ENCODE measurements around the gene PAX9.

PAX9 gene

DNA sequence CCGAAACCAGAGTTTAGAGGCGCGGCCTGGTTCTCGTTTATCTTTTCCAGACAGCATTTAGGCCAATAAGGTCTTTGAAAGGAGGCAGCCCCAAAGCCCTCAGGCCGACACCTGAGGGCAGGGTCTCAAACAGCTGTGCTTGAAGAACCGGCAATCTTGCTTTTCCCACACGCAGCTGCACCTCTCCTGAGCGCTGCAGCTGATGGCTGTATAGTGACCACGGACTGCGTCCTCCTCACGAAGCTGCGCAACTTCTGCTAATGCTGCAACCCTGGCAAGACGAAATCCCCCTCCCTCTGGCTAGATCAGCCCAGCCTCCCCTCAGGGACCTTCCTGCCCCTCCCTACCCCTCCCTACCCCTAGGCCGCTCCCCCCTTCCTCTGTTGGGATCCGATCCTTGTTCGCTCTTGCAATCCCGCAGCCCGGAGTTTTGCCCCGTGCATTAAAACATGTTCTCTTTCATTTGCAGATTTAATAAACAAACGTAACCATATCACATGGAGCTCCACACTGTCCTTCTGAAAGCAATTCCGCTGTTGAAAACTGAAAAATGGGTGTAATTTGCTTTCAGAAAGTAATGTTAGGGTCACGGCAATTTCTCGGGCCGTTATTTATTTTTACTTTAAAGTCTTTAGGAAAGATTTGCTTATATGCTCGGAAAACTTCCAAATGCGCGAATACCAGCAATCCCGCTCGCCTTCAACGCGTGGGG is 4.8 kb upstream of the PAX9 start:
- DNase-seq: no peak

DNA sequence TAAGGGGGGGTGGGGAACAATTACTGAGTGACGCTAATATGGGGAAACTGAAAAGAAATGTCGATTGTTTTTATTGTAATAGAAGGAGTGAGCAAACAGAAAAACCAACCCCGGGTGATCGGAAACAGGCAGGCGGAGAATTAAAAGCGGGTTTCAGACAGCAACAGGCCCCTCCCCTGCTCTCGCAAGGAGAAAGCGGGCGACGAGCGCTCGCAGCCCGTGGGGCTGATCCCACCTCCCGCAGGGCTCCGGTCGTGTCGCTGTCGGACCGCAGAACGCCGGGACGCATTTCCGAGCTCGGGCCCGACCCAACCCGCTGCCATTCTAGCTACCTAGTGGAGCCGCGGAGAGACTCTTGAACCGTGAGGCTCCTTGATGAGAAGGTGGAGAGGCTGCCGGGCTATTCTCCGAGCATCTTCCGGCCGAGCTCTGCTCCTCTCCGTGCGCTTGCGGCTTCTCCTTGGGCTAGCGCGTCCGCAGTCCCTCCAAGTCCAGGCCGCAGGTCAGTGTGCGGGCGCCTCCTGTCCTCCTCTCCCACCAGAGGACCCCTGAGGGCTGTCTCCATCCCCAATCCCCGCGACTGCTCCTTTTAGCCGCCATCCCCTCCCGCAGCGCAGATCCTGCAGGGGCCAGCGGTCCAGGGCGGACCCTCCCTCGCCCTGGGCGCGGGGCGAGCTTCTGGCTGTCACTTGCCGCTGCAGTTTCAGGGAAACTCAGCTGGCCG is 4.1 kb upstream of the PAX9 start:
- no peak for DNase-seq

DNA sequence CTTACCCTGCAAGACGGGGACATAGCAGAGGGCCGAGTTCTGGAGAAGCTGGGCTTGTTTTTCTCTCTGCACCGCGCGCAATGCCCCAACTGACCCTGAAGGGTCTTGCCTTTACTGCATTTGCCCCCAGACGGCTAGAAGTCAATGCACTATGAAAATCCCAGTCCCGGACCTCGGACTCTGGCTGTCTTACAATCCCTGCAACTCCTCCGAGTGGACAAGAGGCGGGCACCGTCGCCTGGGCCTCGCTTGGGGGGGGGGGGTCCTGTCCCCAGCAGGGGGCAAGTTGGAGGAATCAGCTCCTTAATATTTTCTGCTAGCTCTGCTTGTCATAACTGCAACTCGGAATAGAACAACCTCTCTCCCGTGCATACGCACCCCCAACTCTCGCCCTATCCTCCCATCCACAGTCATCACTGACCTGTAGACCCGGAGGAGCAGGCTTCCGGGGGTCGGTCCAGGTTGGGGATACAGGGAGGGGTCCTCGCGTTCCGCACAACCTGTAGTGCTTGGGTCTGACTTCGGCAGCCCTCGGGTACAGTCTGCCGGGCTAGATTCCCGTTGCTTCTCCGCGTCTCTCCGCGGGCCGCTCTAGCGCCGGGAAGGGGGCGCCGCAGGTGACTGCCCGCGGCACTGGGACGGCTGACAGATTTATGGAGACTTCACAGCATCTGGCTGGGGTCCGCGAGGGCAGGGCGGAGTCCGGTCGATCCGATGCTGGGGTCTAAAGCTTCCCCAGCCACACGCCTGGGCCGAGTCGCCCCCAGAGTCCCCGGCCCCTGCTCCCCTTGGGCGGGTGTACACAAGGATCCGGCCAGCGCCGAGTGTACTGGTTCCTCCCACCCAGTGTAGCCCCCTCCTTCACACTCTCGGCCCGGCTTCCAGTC is 3.3 kb upstream of the PAX9 start:
- no peak for DNase-seq

DNA sequence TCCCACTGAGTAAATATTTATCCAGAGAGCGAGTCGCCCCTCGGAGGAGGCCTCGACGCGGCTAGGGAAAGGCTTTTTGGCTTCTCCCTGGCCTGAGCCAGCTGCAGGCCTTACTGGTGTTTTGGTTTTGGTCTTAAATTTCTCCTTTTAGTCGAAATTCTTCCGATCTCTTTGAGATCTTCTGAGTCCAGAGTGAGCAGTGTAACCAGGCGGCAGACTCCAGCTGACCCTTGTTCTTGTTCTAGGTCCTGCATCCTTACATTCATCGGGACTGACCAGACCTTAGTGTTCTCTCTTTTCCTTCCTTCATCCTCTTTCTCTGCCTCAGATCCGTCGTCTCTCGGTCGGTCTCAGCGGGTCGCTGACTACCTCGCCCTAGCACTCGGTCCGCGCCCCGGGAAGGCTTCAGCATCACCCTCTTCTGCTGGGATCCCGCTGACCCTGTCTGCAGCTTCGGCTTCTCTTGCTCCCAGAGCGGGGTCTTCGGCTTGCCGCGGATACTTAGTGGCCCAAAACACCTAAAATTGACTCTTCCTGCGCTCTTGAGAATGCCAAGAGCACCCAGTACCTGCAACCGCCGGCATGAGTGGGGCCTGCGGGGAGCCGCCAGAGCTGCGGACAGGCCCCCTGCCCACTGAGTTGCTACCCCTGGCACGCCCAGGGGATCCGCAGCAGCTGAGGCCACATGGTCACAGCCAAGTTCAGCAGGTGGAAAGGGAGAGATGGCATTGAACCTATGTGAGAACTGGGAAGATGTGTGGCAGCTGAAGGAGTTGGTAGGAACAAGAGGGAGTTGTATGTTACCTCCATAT is 2.4 kb upstream of the PAX9 start:
- DNase-seq: no peak

DNA sequence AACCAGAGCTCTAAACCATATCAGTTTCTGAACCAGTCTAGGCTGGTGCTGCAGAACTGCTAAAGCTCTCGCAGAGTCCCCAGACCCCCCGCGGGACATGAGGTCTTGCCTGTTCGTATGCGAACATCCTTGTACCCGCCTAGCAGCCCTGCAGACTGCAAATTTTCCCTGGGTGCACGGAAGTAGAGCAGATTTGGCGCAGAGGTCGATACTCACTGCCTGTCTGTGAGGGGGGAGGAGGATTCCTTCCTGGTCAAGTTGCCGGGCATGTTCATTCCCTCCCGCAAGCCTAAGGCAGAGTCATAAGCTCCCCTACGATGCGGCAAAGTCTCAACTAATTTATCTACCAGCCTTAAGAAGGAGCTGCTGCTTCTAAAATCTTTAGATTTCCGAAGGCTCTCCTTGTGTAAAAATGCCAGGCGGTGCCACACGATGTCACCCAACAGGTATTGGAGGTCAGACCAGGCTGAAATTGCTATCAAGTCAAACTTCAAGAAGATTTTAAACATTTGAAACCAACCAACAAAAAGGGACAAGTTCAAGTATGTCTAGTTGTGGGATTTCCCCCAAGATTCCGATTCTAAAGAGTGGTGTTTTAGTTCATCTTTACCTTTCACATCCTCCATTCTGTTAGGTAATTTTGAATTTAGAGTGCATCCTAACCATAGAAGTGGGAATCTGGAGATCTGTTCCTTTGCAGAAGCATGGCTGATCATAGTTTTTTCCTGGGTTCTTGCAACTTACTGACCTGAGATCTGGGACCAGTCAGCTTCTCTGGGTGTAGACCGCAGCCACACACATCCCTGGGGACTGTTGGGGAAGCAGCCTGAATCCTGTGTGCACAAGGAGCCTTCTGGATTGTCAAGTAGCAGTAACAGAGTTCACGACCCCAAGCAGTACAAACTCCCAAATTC is 1.6 kb upstream of the PAX9 start:
- no peak for DNase-seq

DNA sequence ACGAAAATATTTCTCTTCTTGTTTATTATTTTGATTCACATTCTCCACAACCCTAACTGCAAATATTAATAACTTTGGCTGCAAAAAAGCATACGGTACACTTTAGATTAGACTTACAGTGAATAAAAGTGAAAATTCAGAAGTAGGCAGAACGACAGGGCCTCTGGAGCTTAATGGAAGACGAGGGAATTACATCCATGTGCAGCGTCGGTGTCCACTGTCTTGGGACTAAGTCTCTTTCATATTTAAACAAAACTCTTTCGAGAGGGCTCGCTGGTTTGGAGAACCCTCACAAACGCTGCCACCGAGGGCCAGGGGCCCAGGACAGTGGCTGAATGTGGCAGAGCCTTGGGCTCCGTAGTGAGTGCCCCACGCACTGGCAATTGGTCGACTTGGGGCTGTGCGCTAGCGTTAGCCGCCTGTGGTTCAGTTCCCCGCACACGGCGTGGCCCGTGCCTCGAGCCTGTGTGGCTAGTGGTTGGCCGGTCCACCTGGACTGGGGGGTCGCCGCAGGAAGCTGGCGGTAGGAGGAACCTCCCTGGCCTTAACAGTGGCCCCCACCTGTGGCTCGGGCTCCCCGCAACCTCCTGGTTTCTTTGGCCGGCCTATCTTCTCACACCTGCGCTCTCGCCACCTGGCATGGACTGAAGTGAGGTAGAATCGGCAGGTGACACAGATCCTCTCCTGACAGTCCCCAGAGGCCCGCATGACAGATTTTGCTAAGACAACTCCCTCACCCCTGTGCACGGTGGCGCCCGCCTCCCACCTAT is 739 bp upstream of the PAX9 start:
- no peak for DNase-seq

DNA sequence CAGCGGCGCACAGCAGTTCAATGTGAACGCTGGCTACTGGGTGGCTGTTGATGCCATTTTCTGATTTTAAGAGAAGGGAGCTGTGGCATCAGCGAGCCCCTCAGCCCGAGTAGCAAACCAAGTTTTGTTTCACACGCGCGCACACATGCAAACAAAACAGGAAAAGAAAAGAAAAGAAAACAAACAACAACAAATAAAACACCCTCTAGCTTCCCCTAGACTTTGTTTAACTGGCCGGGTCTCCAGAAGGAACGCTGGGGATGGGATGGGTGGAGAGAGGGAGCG is 540 bp downstream of the PAX9 start:
- DNase-seq: no peak

DNA sequence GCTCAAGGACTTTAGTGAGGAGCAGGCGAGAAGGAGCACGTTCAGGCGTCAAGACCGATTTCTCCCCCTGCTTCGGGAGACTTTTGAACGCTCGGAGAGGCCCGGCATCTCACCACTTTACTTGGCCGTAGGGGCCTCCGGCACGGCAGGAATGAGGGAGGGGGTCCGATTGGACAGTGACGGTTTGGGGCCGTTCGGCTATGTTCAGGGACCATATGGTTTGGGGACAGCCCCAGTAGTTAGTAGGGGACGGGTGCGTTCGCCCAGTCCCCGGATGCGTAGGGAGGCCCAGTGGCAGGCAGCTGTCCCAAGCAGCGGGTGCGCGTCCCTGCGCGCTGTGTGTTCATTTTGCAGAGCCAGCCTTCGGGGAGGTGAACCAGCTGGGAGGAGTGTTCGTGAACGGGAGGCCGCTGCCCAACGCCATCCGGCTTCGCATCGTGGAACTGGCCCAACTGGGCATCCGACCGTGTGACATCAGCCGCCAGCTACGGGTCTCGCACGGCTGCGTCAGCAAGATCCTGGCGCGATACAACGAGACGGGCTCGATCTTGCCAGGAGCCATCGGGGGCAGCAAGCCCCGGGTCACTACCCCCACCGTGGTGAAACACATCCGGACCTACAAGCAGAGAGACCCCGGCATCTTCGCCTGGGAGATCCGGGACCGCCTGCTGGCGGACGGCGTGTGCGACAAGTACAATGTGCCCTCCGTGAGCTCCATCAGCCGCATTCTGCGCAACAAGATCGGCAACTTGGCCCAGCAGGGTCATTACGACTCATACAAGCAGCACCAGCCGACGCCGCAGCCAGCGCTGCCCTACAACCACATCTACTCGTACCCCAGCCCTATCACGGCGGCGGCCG is 1.1 kb downstream of the PAX9 start:
- DNase-seq: no peak

DNA sequence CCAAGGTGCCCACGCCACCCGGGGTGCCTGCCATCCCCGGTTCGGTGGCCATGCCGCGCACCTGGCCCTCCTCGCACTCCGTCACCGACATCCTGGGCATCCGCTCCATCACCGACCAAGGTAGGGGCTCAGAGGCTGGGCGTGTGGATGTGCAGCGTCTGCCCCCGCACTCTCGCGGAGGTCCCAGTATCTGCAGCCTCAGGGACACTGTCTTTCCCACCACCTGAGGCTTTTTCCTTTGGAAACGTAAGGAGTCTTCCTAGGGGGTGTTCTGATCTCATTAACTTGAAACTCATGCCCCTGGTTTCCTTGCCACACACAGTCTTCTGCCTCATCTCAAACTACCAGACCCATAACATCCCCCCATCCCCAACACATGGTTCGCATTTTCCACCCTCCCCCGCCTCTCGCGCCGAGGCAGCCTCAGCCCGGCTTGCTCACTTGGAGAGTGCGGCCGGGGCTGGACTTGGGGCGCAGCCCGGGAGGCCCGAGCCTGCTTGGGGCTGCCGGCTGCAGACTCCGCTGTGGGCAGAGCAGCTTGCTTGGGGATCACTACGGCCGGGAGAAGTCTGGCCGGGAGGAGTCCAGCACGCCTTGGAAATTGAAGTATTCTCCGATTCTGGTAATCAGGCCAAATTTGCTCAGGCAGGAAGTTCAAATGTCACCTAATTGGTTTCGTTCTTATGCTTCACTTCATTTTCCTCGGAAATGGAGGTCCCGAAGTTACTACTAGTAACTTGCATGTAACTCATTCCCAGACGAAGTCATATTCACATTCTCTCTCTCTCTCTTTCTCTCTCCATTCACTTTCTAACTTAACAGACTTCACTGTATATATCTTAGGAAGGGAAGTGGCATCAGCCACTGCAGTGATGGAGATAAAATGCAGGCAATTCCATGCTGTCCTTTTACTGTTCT is 2.0 kb downstream of the PAX9 start:
- no peak for DNase-seq

DNA sequence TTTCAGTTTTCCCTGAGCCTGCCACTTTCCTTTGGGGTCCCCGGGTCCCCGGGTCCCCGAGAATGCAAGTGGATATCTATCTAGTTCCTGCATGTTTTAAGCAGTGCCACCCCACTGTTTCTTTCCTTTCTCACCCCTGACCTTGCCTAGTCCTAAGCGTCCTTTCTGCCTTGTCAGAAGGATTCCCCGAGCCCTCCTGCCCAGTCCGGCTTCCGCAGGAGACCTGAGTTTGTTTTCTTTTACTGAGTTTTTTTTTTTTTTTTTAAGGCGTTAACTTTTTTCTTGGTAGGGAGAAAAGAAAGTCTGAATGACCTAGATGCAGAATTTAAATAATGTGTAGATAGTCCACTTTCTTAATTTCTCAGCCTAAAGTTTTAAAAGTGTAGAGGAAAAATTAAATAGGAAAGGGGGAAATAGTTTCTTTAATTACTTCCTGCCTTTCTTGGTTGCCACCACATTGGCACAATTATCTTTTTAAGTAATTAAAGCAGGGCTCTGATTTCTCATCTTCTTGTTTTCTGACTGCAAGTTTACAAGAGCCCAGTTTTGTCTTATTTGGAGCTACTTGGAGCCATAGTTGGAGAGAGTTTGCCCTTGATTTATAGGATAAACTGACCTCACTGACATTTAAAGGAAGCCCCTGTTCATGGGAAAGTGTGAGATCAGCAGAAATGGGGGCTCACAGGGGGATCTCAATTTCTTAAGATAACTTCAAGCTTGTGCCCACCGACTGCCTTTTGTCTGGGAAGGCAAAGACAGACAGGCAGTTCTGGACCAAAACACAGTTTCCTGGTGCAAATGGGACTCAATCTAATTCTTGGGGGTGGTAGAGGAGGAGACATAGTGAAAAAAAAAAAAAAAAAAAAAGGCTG is 2.9 kb downstream of the PAX9 start:
- no peak for DNase-seq

DNA sequence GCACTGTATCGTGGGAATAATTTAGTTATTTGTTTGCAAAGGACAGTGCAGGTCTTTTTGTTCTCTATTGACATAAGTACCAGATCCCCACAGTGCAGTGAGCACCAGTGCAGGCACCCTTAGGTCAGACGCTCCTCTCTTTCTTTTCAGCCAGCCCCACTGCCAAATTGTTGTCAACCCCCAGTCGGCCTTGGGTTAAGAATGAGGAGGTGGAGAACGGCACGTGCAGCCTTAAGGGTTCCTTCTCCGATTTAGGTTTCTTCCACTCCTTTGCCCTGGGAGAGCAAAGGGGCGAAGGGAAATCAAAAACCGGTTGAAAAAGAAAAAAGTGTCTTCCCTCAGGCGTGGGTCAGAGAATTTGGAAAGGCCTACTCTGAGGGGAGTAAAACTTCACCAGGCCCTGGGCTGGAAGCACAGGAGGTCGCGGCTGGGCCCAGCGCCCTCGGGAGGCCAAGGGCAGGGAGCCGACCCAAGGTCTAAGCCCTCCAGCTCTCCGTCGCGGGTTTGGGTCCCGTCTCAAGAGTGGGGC is 4.3 kb downstream of the PAX9 start:
- no peak for DNase-seq

DNA sequence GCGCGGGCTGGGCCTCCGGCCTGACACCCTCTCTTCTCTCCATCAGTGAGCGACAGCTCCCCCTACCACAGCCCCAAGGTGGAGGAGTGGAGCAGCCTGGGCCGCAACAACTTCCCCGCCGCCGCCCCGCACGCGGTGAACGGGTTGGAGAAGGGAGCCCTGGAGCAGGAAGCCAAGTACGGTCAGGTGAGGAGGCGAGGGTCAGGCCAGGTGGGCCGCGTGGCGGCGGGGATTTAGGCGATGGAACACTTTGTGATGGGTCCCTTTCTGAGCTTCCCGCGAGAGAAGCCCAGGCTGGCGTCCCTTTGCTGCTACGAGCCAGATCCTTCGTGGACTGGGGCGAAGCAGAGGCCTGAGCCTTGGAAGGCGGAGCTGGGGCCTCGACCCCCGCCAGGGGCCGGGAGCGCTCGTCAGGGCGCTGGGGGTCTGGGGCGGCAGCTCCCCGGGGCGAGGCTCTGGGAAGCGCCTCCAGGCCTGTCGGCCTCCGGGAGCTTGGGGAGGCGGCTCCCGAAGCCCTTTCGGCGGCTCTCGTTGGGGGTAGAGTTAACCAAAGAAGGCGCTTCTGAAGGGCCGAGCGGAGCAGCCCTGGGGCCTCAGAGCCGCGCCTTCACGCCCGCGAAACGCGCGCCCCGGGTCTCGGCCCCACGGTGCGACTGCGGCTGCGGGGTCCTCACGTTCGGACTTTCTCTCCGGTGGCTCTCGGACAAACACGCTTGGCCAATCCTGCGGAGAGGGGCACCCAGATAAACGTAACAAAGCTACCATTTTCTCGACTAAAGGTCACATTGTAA is 5.0 kb downstream of the PAX9 start:
- DNase-seq: no peak

DNA sequence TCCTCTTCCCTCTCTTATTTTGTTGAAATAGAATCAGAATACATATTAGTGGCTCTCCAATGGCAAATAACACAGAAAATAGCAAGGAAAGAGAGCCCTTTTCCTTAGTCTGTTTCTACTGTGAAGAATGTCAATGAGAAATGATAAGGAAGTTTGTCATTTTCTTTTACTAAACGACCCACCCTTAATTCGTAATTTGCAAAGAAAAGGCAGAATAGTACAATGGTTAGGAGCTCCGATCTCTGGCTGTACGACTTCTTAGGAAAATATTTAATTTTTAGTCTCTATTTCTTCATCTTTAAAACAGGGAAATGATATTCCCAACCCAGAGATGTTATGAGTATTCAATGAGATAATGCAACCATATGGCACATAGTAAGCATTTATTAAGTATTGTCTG is 6.0 kb downstream of the PAX9 start:
- no peak for DNase-seq

DNA sequence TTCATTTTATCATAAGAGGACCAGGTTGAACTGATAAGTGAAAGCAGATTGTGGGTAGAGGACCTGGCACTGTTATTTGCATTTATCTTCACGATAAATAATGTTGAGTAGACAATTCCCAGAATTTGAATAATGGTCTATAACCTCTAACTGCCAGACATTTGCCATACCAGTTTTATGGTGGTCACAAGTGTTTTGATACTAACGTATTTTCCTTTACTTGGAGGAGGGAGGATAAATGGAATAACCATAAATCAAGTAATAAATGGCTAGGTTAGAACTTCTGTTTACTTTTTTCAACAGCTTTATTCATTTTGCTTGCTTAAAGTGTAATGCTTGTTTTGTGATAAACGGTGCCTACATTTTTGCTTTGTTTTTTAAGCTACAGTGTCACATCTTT is 9.5 kb downstream of the PAX9 start:
- no peak for DNase-seq

DNA sequence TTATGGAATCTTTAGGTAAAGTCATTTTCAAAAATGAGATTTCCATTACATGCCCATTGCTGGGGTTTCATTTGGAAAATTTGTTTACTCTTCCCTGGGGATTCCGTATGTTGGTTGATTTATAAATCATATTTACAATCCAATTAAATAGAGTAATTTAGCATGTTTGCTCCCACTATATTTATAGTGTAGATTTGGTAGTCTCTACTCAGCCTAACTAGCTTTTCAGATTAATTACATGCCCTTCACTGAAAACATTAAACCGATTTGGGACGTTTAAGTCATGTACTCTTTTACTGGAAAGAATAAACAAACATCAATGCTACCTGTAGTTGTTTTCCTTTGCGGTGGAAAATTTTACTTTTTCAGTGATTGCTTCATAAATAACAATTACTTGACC is 10.4 kb downstream of the PAX9 start:
- no peak for DNase-seq

DNA sequence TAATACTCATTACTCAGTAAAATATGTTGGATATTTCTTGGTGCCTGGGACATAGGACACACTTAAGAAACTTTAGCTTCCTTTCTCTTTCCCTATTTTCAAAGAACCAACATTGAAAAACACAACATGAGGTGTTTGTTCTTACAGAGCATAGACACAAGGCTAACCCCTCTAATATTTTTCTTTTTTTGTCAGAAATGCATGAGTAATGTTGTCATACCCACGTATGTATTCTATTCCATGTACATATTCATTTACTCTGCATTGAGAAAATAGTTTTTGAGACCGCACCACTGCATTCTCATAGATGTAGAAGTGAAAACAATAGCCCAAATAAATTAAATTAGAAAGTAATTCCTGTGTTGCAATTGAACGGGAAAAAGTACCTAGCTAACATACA is 13.0 kb downstream of the PAX9 start:
- no peak for DNase-seq

DNA sequence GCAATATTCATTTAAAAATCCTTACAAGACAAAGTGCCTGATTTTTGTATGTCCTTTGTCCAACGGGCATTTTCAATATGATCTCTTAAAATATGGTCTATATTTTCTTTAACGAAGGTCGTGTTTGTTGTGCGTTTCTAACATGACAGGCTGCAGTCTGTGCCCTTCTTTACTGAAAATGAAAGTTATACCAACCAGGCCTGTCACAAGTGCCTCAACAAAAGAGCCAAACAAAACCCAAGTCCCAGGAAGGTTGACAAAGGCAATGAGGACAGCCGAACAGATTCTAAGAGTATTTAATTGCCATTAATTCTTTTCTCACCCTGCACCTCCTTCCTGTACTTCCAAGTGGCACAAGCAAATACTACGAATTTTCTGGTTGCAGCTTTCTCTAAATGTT is 13.9 kb downstream of the PAX9 start:
- no peak for DNase-seq

Data from KG1 (cell line).